Trophoblast cell (in vitro differentiated cells and primary cell): ENCODE results near the gene UCN2.
A peak's percentile ranks its signal among the peaks of the same experiment; 100 is the strongest.

Source experiments
- DNase-seq, 2 donors: peaks; one replicate each; pipeline ENCODE4 v3.0.0-alpha.2; 2016
- H2AFZ ChIP-seq: 2 replicates; pipeline ENCODE4 v1.6.1; 2013; ENCODE audit warnings: low read length, moderate library complexity, mild to moderate bottlenecking; ENCODE audit not compliant: insufficient read depth, poor library complexity
- H2AK5ac ChIP-seq: 2 replicates; pipeline ENCODE4 v1.6.1; 2013; ENCODE audit warnings: mild to moderate bottlenecking, low read length
- H2BK120ac ChIP-seq: 2 replicates; pipeline ENCODE4 v1.6.1; 2013; ENCODE audit warnings: low read length, mild to moderate bottlenecking, moderate library complexity; ENCODE audit not compliant: insufficient read depth, poor library complexity
- H2BK12ac ChIP-seq: 2 replicates; pipeline ENCODE4 v1.6.1; 2013; ENCODE audit warnings: mild to moderate bottlenecking, low read length, moderate library complexity
- H2BK5ac ChIP-seq: 2 replicates; pipeline ENCODE4 v1.6.1; 2013; ENCODE audit warnings: low read length, low read depth, moderate library complexity, mild to moderate bottlenecking; ENCODE audit not compliant: poor library complexity
- H3K14ac ChIP-seq: 2 replicates; pipeline ENCODE4 v1.6.1; 2013; ENCODE audit warnings: mild to moderate bottlenecking, low read length
- H3K18ac ChIP-seq: 2 replicates; pipeline ENCODE4 v1.6.1; 2013; ENCODE audit warnings: mild to moderate bottlenecking, low read length
- H3K23ac ChIP-seq: 2 replicates; pipeline ENCODE4 v1.6.1; 2013; ENCODE audit warnings: low read length
- H3K27ac ChIP-seq: 2 replicates; pipeline ENCODE4 v1.5.1; 2013; ENCODE audit warnings: low read depth, mild to moderate bottlenecking, inconsistent platforms, low read length, moderate library complexity
- H3K27me3 ChIP-seq: 2 replicates; pipeline ENCODE4 v1.6.1; 2013; ENCODE audit warnings: inconsistent platforms, mild to moderate bottlenecking, low read length, moderate library complexity; ENCODE audit not compliant: insufficient read depth
- H3K36me3 ChIP-seq, 2 experiments: 1 replicate in 1 of 2; 2 replicates in 1 of 2; pipeline ENCODE4 v1.6.1; 2013; ENCODE audit warnings: low read length in 2 of 2, mild to moderate bottlenecking in 2 of 2, moderate library complexity in 1 of 2; ENCODE audit not compliant: insufficient read depth in 2 of 2, control insufficient read depth in 1 of 2
- H3K4ac ChIP-seq: 2 replicates; pipeline ENCODE4 v1.6.1; 2013; ENCODE audit warnings: low read depth, mild to moderate bottlenecking, low read length, moderate library complexity
- H3K4me1 ChIP-seq, 2 experiments: 1 replicate in 1 of 2; 2 replicates in 1 of 2; pipeline ENCODE4 v1.6.1; 2013; ENCODE audit warnings: low read length in 2 of 2, mild to moderate bottlenecking in 2 of 2, moderate library complexity in 1 of 2; ENCODE audit not compliant: insufficient read depth in 2 of 2, control insufficient read depth in 1 of 2
- H3K4me2 ChIP-seq: 2 replicates; pipeline ENCODE4 v1.6.1; 2013; ENCODE audit warnings: inconsistent platforms, mild to moderate bottlenecking, low read length, moderate library complexity
- H3K4me3 ChIP-seq: 2 replicates; pipeline ENCODE4 v1.5.1; 2013; ENCODE audit warnings: mild to moderate bottlenecking, low read depth, low read length, inconsistent platforms
- H3K79me1 ChIP-seq: one replicate; pipeline ENCODE4 v1.6.1; 2013; ENCODE audit warnings: low read length
- H3K79me2 ChIP-seq: 2 replicates; pipeline ENCODE4 v1.6.1; 2013; ENCODE audit warnings: low read length, mild to moderate bottlenecking; ENCODE audit not compliant: control insufficient read depth, insufficient read depth, poor library complexity
- H3K9ac ChIP-seq: 2 replicates; pipeline ENCODE4 v1.6.1; 2013; ENCODE audit warnings: mild to moderate bottlenecking, low read length
- H3K9me3 ChIP-seq: 2 replicates; pipeline ENCODE4 v1.6.1; 2013; ENCODE audit warnings: low read depth, mild to moderate bottlenecking, control low read depth, inconsistent platforms, low read length; ENCODE audit not compliant: insufficient read depth
- H4K12ac ChIP-seq: 2 replicates; pipeline ENCODE4 v1.6.1; 2013; ENCODE audit warnings: low read depth, mild to moderate bottlenecking, low read length, moderate library complexity
- H4K8ac ChIP-seq: 2 replicates; pipeline ENCODE4 v1.6.1; 2013; ENCODE audit warnings: low read depth, mild to moderate bottlenecking, low read length, moderate library complexity
- H4K91ac ChIP-seq: one replicate; pipeline ENCODE4 v1.6.1; 2013; ENCODE audit warnings: low read depth, mild to moderate bottlenecking, low read length, moderate library complexity
- WGBS: extraction: QIAGEN DNeasy Blood & Tissue Kit; methylation state at CpG from one replicate; pipeline ENCODE4 v1.1.7; 2013; ENCODE audit warnings: missing lambda C conversion rate; ENCODE audit not compliant: insufficient read length, insufficient coverage; ENCODE audit errors: extremely low coverage; 5-methylcytosine and 5-hydroxymethylcytosine counted together

UCN2 gene

GRCh38 chr3:48524970-48525369, 38.6 kb downstream of the UCN2 start:
- H4K91ac ChIP-seq = no peak overlapping the region
- H2AK5ac ChIP-seq = no peak overlapping the region
- no peaks in the 10 kb centered on the region for H3K79me2 ChIP-seq
- no peak overlapping the region for H3K4ac ChIP-seq
- H3K36me3 ChIP-seq = peaks cover 28 to 46% of the 10 kb centered on the region in 2 experiments
- no peaks in the 10 kb centered on the region for H3K79me1 ChIP-seq
- no peak overlapping the region for H4K12ac ChIP-seq
- no peak overlapping the region for H3K14ac ChIP-seq
- DNase-seq = no peak
- H3K23ac ChIP-seq = no peak overlapping the region
- no peak overlapping the region for H2BK5ac ChIP-seq
- H3K9me3 ChIP-seq = no peaks in the 10 kb centered on the region
- H3K4me2 ChIP-seq = no peak overlapping the region
- no peak overlapping the region for H3K9ac ChIP-seq
- H3K4me1 ChIP-seq = no peaks in the 10 kb centered on the region
- no peak overlapping the region for H2AFZ ChIP-seq
- H3K27me3 ChIP-seq = no peaks in the 10 kb centered on the region
- no peak overlapping the region for H4K8ac ChIP-seq
- no peak overlapping the region for H2BK12ac ChIP-seq
- no peak overlapping the region for H3K27ac ChIP-seq
- WGBS = no CpG with 5 or more reads among the region's 9 CpGs
- no peak overlapping the region for H2BK120ac ChIP-seq
- H3K4me3 ChIP-seq = no peak overlapping the region
- H3K18ac ChIP-seq = no peak overlapping the region

GRCh38 chr3:48521635-48522034, 41.9 kb downstream of the UCN2 start:
- WGBS = no CpG with 5 or more reads among the region's 6 CpGs
- peaks cover 34 to 50% of the 10 kb centered on the region in 2 experiments for H3K36me3 ChIP-seq

GRCh38 chr3:48519277-48519643, 44.3 kb downstream of the UCN2 start:
- Histone ChIP-seq H3K4me1 (no peaks in the 10 kb centered on the region), H3K14ac (no peak overlapping the region), H3K4me2 (no peak overlapping the region), H2BK120ac (no peak overlapping the region), H2BK12ac (no peak overlapping the region), H3K23ac (no peak overlapping the region), H2AFZ (no peak overlapping the region), H3K9me3 (no peaks in the 10 kb centered on the region), H4K12ac (no peak overlapping the region), H3K4ac (no peak overlapping the region), H2AK5ac (no peak overlapping the region), H2BK5ac (no peak overlapping the region), H3K27ac (no peak overlapping the region), H3K4me3 (no peak overlapping the region), H3K36me3 (peaks cover 27 to 40% of the 10 kb centered on the region in 2 experiments), H4K8ac (no peak overlapping the region), H3K9ac (no peak overlapping the region), H3K18ac (no peak overlapping the region), H4K91ac (no peak overlapping the region), H3K27me3 (no peaks in the 10 kb centered on the region), H3K79me2 (no peaks in the 10 kb centered on the region), H3K79me1 (no peaks in the 10 kb centered on the region)
- no peak for DNase-seq
- WGBS = no CpG with 5 or more reads among the region's 9 CpGs

More at GRCh38 chr3:48521635-48522034, 41.9 kb downstream of the UCN2 start:
- no peak for DNase-seq
- Histone ChIP-seq H4K91ac (no peak overlapping the region), H3K4me3 (no peak overlapping the region), H3K4me1 (no peaks in the 10 kb centered on the region), H3K23ac (no peak overlapping the region), H4K8ac (no peak overlapping the region), H3K27me3 (no peaks in the 10 kb centered on the region), H2BK120ac (no peak overlapping the region), H4K12ac (no peak overlapping the region), H3K4me2 (no peak overlapping the region), H3K14ac (no peak overlapping the region), H3K9ac (no peak overlapping the region), H3K79me1 (no peaks in the 10 kb centered on the region), H3K18ac (no peak overlapping the region), H2AK5ac (no peak overlapping the region), H3K79me2 (no peaks in the 10 kb centered on the region), H3K27ac (no peak overlapping the region), H2AFZ (no peak overlapping the region), H3K4ac (no peak overlapping the region), H3K9me3 (no peaks in the 10 kb centered on the region), H2BK5ac (no peak overlapping the region), H2BK12ac (no peak overlapping the region)

GRCh38 chr3:48518638-48519276, 44.8 kb downstream of the UCN2 start:
- Histone ChIP-seq H4K12ac (no peak overlapping the region), H3K79me2 (no peaks in the 10 kb centered on the region), H4K91ac (no peak overlapping the region), H3K18ac (no peak overlapping the region), H2BK120ac (no peak overlapping the region), H3K27ac (no peak overlapping the region), H3K4me2 (no peak overlapping the region), H3K36me3 (peaks cover 25 to 37% of the 10 kb centered on the region in 2 experiments), H2AFZ (no peak overlapping the region), H2BK5ac (no peak overlapping the region), H3K79me1 (no peaks in the 10 kb centered on the region), H2BK12ac (no peak overlapping the region), H3K14ac (no peak overlapping the region), H3K23ac (no peak overlapping the region), H3K9me3 (no peaks in the 10 kb centered on the region), H3K4me3 (no peak overlapping the region), H2AK5ac (no peak overlapping the region), H3K9ac (peak overlapping the region; percentile 0), H3K4ac (no peak overlapping the region), H4K8ac (no peak overlapping the region), H3K4me1 (no peaks in the 10 kb centered on the region), H3K27me3 (no peaks in the 10 kb centered on the region)
- no peak for DNase-seq
- no CpG with 5 or more reads among the region's 12 CpGs for WGBS
